Measurements from ENCODE around the gene GLB1L.
A peak's percentile ranks its signal among the peaks of the same experiment; 100 is the strongest.
"Not testable (repeated sequence)": the region's sequence is repeated elsewhere in the genome, so short reads cannot be mapped to it uniquely, and the experiment has no call there.

GLB1L gene

DNA sequence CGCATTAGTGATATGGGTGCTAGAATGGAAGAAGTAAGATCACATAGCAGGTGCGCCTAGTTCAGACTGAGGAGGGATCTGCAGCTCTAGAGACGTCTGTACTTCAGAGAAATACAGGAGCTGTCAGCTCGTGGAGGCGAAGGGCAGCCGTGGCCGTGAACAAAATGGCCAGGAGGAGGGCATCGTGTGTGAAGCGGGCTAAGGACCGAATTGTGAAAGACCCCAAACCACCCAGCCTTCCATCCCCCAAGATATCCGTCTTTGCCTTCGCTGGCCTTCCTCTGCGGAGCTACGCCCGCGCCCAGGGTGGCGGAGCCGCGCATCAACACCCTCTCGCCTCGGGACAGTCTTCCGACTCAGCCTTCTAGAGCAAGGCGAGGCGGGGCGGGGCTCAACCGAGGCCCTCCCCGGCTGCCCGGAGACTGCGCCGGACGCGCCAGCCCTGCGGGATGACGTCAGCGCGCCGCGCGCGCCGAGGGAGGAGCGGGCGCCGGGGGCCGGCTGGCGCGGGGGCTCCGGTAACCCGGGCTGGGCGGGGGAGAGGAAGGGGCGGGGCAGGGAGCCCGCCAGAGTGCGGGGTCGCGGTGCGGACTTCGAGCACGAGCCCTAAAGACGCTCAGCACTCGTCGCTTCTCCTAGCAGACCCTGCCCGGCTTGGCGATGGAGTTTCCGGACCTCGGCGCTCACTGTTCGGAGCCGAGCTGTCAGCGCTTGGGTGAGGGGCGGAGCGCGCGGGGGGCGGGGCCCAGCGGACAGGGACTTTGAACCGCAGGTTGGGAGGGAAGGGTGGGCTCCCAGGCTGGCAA is 38.7 kb downstream of the GLB1L start, which contains the start of gene ZFAND2B:
ZFAND2B (plus strand) TSS at position 455 of the 806 bp plus-strand sequence; CDS start at position 661, 206 bp downstream.
- peak; percentile 94 for DNase-seq (ENCODE audit: low read depth)

DNA sequence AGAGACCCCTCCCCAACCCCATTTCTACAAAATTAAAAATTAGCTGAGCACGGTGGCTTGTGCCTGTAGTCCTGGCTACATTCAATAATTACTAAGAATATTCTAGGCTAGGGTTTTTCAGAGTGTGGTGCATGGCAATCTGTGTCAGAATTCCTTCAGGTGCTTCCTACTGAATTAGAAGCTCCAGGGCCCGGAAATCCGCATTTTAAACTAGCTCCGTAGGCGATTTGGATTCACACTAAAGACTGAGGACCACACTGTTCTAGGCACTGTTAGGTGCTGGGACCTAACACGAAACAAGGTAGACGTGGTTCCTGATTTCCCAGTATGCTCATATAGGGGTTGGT is 39.3 kb downstream of the GLB1L start:
- DNase-seq (ENCODE audit: low read depth): no peak

DNA sequence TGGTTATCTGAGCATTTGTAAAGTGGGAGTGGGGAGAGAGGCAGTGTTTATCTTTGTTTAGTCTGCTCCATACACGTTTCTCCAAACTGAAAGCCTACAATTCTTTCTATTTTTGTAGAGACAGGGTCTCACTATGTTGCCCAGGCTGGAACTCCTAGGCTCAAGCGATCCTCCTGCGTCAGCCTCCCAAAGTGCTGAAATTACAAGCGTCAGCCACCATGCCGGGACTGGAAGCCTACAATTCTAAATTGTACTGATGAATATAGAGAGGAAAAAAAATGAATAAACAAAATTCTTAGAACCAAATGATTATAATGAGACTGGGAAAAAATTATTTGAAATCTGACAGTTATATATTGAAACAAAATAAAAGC is 40.1 kb downstream of the GLB1L start:
- no peak for DNase-seq (ENCODE audit: low read depth)

DNA sequence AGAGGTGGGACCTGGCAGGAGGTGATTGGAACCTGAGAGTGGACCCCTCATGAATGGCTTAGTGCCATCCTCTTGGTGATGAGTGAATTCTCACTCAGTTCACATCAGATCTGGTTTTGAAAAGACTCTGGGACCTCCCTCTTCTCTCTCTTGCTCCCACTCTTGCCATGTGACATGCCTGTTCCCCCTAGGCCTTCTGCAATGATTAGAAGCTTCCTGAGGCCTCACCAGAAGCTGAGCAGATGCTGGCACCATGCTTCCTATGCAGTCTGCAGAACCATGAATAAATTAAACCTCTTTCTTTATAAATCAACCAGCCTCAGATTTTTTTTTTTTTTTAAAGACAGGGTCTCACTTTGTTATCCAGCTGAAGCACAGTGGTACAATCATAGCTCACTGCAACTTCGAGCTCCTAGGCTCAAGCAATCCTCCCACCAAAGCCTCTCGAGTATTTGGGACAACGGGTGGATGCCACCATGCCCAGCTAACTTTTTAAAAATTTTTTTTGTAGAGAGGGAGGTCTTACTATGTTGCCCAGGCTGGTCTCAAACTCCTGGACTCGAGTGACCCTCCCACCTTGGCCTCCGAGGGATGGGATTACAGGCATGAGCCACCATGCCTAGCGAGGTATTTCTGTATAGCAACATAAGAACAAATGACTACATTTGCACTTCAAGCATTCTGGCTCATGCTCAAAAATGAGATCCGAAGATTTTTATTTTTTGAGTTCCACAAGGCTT is 40.6 kb downstream of the GLB1L start:
- DNase-seq (ENCODE audit: low read depth): no peak

DNA sequence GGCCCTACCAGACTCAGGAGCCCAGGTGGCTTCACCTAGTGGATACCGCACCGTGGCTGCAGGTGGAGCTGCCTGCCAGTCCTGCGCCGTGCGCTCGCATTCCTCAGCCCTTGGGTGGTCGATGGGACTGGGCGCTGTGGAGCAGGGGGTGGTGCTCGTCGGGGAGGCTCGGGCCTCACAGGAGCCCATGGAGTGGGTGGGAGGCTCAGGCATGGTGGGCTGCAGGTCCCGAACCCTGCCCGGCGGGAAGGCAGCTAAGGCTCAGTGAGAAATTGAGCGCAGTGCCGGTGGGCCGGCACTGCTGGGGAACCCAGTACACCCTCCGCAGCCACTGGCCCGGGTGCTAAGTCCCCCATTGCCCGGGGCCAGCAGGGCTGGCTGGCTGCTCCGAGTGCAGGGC is 43.9 kb downstream of the GLB1L start:
- not testable (repeated sequence) for DNase-seq (ENCODE audit: low read depth)

DNA sequence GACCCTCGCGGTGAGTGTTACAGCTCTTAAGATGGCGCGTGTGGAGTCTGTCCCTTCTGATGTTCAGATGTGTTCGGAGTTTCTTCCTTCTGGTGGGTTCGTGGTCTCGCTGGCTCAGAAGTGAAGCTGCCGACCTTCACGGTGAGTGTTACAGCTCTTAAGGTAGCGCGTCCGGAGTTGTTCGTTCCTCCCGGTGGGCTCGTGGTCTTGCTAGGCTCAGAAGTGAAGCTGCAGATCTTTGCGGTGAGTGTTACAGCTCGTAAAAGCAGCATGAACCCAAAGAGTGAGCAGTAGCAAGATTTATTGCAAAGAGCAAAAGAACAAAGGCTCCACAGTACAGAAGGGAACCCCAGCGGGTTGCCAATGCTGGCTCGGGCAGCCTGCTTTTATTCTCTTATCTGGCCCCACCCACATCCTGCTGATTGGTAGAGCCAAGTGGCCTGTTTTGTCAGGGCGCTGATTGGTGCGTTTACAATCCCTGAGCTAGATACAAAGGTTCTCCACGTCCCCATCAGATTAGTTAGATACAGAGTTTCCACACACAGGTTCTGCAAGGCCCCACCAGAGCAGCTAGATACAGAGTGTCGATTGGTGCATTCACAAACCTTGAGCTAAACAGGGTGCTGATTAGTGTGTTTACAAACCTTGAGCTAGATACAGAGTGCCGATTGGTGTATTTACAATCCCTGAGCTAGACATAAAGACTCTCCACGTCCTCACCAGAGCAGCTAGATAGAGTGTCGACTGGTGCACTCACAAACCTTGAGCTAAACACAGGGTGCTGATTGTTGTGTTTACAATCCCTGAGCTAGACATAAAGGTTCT is 44.5 kb downstream of the GLB1L start:
- DNase-seq (ENCODE audit: low read depth): not testable (repeated sequence)

DNA sequence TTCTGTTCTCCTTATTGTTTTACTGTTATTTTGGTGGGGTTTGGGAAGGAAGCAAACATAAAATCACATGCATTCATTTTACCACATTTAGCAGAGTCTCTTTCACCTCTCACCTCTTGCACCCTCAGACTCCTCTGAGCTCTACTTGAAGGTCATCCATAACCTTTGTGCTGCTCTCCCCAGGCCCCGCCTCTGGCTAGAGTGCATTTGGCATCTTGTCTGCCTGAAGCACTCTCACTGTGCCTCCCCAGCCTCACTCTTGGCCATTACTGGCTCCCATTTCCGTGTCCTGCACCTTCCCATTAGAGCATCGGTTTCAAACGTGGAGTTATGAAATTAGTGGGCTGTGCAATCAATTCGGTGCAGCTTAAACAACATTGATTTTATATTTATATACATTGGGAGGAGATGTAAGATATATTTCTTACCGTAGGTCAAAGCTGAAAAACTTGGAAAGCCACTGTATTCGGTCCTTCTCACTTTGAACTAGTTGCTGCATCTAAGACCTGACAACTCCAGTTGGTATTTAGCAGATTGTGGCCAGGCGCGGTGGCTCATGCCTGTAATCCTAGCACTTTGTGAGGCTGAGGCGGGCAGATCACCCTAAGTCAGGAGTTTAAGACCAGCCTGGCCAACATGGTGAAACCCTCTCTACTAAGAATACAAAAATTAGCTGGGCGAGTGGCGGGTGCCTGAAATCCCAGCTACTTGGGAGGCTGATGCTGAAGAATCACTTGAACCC is 45.6 kb downstream of the GLB1L start:
- no peak for DNase-seq (ENCODE audit: low read depth)

DNA sequence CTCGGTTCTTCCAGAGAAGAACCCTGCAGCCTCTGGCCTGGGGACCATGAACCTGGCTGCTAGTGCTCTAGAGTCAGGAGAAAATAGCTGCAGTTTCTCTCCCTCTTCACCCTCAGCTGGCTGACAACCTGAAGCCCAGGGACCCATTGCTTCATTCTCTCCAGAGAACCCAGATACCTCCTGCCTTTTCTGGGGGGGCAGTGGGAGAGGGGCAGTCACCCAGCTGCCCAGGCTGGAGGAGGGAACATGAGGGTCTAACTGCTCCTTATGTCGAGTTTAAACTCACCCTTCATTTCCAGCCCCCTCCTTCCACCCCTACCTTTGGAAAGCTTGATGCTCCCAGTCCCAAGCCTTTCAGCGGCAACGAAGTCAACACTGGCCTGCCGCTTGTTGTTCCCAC is 46.3 kb downstream of the GLB1L start:
- no peak for DNase-seq (ENCODE audit: low read depth)

DNA sequence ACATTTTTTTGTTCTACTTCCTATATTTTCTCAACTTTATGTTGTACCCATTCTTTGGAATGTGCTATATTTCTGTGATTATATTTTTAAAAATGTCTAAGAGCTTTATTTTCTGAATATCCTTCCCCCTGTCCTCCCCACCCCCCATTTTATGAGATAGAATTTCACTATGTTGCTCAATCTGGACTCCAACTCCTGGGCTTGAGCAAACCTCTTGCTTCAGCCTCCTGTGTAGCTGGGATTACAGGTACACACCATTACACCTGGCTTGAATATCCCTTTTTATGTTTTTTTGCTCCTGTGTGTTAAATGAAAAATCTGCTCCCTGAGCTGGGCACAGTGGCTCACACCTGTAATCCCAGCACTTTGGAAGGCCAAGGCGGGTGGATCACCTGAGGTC is 47.9 kb downstream of the GLB1L start:
- DNase-seq (ENCODE audit: low read depth): no peak

DNA sequence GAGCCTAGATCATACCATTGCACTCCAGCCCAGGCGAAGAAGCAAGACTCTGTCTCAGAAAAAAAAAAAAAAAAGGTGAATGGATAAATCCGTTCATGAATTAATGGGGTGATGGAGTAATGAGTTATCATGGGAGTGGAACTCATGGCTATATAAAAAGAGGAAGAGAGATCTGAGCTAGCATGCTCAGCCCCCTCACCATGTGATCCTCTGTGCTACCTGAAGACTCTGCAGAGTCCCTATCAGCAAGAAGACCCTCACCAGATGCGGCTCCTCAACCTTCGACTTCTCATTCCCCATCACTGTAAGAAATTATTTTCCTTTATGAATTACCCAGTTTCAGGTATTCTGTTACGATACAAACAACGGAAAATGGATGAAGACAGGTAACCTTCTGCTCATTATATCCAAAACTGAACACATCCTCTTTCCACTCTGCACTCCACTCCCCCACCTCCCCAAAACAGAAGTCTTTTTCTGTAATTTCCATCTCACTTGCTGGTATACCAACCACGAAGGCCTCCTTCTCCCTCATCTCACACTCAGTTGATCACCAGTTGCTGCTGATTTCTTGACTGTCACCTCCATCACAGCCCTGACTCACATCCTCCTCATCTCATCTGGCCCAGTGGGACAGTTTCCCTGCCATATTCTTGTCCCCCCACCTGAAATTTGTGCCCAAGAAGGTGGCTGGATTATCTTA is 58.3 kb downstream of the GLB1L start:
- DNase-seq (ENCODE audit: low read depth): no peak

Measured in activated T-helper 9 cell treated with anti-CD3 and anti-CD28 coated beads, Interleukin-2, amount 50 U/mL, for 16 hours (primary cell).